Activated naive CD8-positive, alpha-beta T cell treated with anti-CD3 and anti-CD28 coated beads for 36 hours (primary cell): Measurements from ENCODE around the gene EIF3A. TPM values are rescaled to one million over a fixed set of nuclear protein-coding genes. Genes with fewer than 3 reads are reported as not detected.
"Not testable (repeated sequence)": the region's sequence is repeated elsewhere in the genome, so short reads cannot be mapped to it uniquely, and the experiment has no call there.

Experiments used
- DNase-seq: peaks from one replicate; pipeline ENCODE4 v3.0.0; 2021
- H3K27ac Mint-ChIP-seq: one replicate; pipeline ENCODE4 v1.8.0; 2022; ENCODE audit warnings: mild to moderate bottlenecking, moderate library complexity, mixed read lengths
- H3K27me3 Mint-ChIP-seq: one replicate; pipeline ENCODE4 v1.8.0; 2022; ENCODE audit warnings: mild to moderate bottlenecking, mixed read lengths
- H3K36me3 Mint-ChIP-seq: one replicate; pipeline ENCODE4 v1.8.0; 2021; ENCODE audit warnings: mild to moderate bottlenecking, mixed read lengths
- H3K4me1 Mint-ChIP-seq: one replicate; pipeline ENCODE4 v1.8.0; 2021; ENCODE audit warnings: mixed read lengths
- H3K4me3 Mint-ChIP-seq: one replicate; pipeline ENCODE4 v1.8.0; 2022; ENCODE audit warnings: mild to moderate bottlenecking, moderate library complexity, mixed read lengths
- H3K9me3 Mint-ChIP-seq: one replicate; pipeline ENCODE4 v1.8.0; 2022; ENCODE audit warnings: mixed read lengths
- total RNA-seq, 2 experiments: library from RNA; stranded (reverse); gene quantifications; one replicate each; pipeline ENCODE4 v1.2.3, GENCODE V29; 2021

The EIF3A gene
- total RNA-seq, 2 experiments from 2014 or later = 160 to 163 TPM

- peaks cover 3% of the 10 kb centered on the region for H3K36me3 Mint-ChIP-seq
- no peak for DNase-seq
- peak overlapping the region; percentile 74 for H3K4me3 Mint-ChIP-seq
- peak overlapping the region; percentile 29 for H3K27ac Mint-ChIP-seq
- H3K4me1 Mint-ChIP-seq = peaks cover 7% of the 10 kb centered on the region
- H3K9me3 Mint-ChIP-seq = no peaks in the 10 kb centered on the region
- H3K27me3 Mint-ChIP-seq = no peaks in the 10 kb centered on the region
These were observed 24.0 kb upstream of the EIF3A start for GRCh38 chr10:119104654-119105015.

- peak; percentile 74 for DNase-seq
- H3K27ac Mint-ChIP-seq = peak within 1 kb of the TSS; percentile 29
- H3K9me3 Mint-ChIP-seq = no peaks in the 10 kb centered on the region
- no peaks in the 10 kb centered on the region for H3K27me3 Mint-ChIP-seq
- peaks cover 7% of the 10 kb centered on the region for H3K4me1 Mint-ChIP-seq
- H3K36me3 Mint-ChIP-seq = peaks cover 3% of the 10 kb centered on the region
- peak within 1 kb of the TSS; percentile 74 for H3K4me3 Mint-ChIP-seq
These were observed 23.5 kb upstream of the EIF3A start, which contains the start of gene DENND10 for GRCh38 chr10:119103903-119104653. DENND10 (plus strand) TSS chr10:119104113; CDS start chr10:119104143, 30 bp downstream.

GRCh38 chr10:119103241-119103902 is 22.8 kb upstream of the EIF3A start:
- no peaks in the 10 kb centered on the region for H3K9me3 Mint-ChIP-seq
- DNase-seq = no peak
- peaks cover 2% of the 10 kb centered on the region for H3K36me3 Mint-ChIP-seq
- peaks cover 7% of the 10 kb centered on the region for H3K4me1 Mint-ChIP-seq
- H3K4me3 Mint-ChIP-seq = peak overlapping the region; percentile 64
- H3K27ac Mint-ChIP-seq = no peak overlapping the region
- no peaks in the 10 kb centered on the region for H3K27me3 Mint-ChIP-seq

GRCh38 chr10:119101366-119102098 is 20.9 kb upstream of the EIF3A start:
- Mint-ChIP-seq H3K4me3 (no peak overlapping the region), H3K27ac (no peak overlapping the region), H3K4me1 (peaks cover 7% of the 10 kb centered on the region), H3K27me3 (no peaks in the 10 kb centered on the region), H3K36me3 (no peaks in the 10 kb centered on the region), H3K9me3 (no peaks in the 10 kb centered on the region)
- no peak for DNase-seq

GRCh38 chr10:119100434-119101238 is 20.0 kb upstream of the EIF3A start:
- no peak for DNase-seq
- Mint-ChIP-seq H3K36me3 (no peaks in the 10 kb centered on the region), H3K4me1 (peaks cover 7% of the 10 kb centered on the region), H3K27me3 (no peaks in the 10 kb centered on the region), H3K27ac (no peak overlapping the region), H3K9me3 (no peaks in the 10 kb centered on the region), H3K4me3 (no peak overlapping the region)

- Mint-ChIP-seq H3K9me3 (no peaks in the 10 kb centered on the region), H3K27me3 (no peaks in the 10 kb centered on the region), H3K4me3 (no peak overlapping the region), H3K36me3 (no peaks in the 10 kb centered on the region), H3K4me1 (peaks cover 2% of the 10 kb centered on the region), H3K27ac (no peak overlapping the region)
- DNase-seq = no peak
These were observed 18.0 kb upstream of the EIF3A start for GRCh38 chr10:119098576-119098975.

GRCh38 chr10:119096641-119097415 is 16.2 kb upstream of the EIF3A start:
- not testable (repeated sequence) for H3K9me3 Mint-ChIP-seq, H3K36me3 Mint-ChIP-seq, H3K27me3 Mint-ChIP-seq, H3K27ac Mint-ChIP-seq, H3K4me3 Mint-ChIP-seq, DNase-seq, H3K4me1 Mint-ChIP-seq

- DNase-seq = no peak
- Mint-ChIP-seq H3K27me3 (no peaks in the 10 kb centered on the region), H3K4me1 (peaks cover 10% of the 10 kb centered on the region)
These were observed 15.0 kb upstream of the EIF3A start for GRCh38 chr10:119095640-119096039.

GRCh38 chr10:119090968-119091367 is 10.4 kb upstream of the EIF3A start:
- H3K27me3 Mint-ChIP-seq = no peaks in the 10 kb centered on the region
- DNase-seq = no peak
- no peak overlapping the region for H3K27ac Mint-ChIP-seq
- H3K9me3 Mint-ChIP-seq = no peaks in the 10 kb centered on the region
- no peaks in the 10 kb centered on the region for H3K36me3 Mint-ChIP-seq
- no peak overlapping the region for H3K4me3 Mint-ChIP-seq
- peaks cover 13% of the 10 kb centered on the region for H3K4me1 Mint-ChIP-seq

More at GRCh38 chr10:119095640-119096039, 15.0 kb upstream of the EIF3A start:
- H3K4me3 Mint-ChIP-seq = no peak overlapping the region
- H3K36me3 Mint-ChIP-seq = no peaks in the 10 kb centered on the region
- no peaks in the 10 kb centered on the region for H3K9me3 Mint-ChIP-seq
- no peak overlapping the region for H3K27ac Mint-ChIP-seq

GRCh38 chr10:119090026-119090795 is 9.6 kb upstream of the EIF3A start:
- H3K9me3 Mint-ChIP-seq = no peaks in the 10 kb centered on the region
- no peak overlapping the region for H3K4me3 Mint-ChIP-seq
- H3K27ac Mint-ChIP-seq = no peak overlapping the region
- H3K36me3 Mint-ChIP-seq = no peaks in the 10 kb centered on the region
- H3K27me3 Mint-ChIP-seq = no peaks in the 10 kb centered on the region
- no peak for DNase-seq
- peaks cover 13% of the 10 kb centered on the region for H3K4me1 Mint-ChIP-seq

- Mint-ChIP-seq H3K4me3 (no peak overlapping the region), H3K9me3 (no peaks in the 10 kb centered on the region), H3K4me1 (peaks cover 14% of the 10 kb centered on the region), H3K36me3 (no peaks in the 10 kb centered on the region), H3K27me3 (no peaks in the 10 kb centered on the region), H3K27ac (no peak overlapping the region)
- DNase-seq = no peak
These were observed 6.8 kb upstream of the EIF3A start for GRCh38 chr10:119087271-119087882.

GRCh38 chr10:119084896-119085295 is 4.3 kb upstream of the EIF3A start:
- Mint-ChIP-seq H3K9me3 (no peaks in the 10 kb centered on the region), H3K27me3 (no peaks in the 10 kb centered on the region), H3K4me3 (no peak overlapping the region), H3K4me1 (peaks cover 6% of the 10 kb centered on the region), H3K36me3 (peaks cover 9% of the 10 kb centered on the region), H3K27ac (no peak overlapping the region)
- DNase-seq = no peak
